Small intestine (tissue), 7 donors: ENCODE measurements around the gene MYOC. TPM values are rescaled to one million over a fixed set of nuclear protein-coding genes. Genes with fewer than 3 reads are reported as not detected.

ENCODE experiments used
- DNase-seq, 2 donors: peaks; one replicate each; pipeline versions ENCODE4 v3.0.0 to v3.0.0-alpha.2; 2013
- FAIRE-seq: peaks from 2 replicates; lab custom pipeline; 2012; peaks lifted over from hg19 to GRCh38; lab: Jason Lieb, UNC
- H3K27ac ChIP-seq, 3 donors: one replicate each; pipeline ENCODE4 v1.5.1; 2013; ENCODE audit warnings: low read length in 2 of 3, mild to moderate bottlenecking in 2 of 3, control low read depth in 1 of 3, inconsistent platforms in 1 of 3, low read depth in 1 of 3, moderate library complexity in 1 of 3
- H3K27me3 ChIP-seq, 3 donors: one replicate each; pipeline ENCODE4 v1.6.1; 2013; ENCODE audit warnings: low read length in 3 of 3, inconsistent platforms in 1 of 3; ENCODE audit not compliant: control insufficient read depth in 3 of 3, insufficient read depth in 3 of 3
- H3K36me3 ChIP-seq, 3 donors: one replicate each; pipeline ENCODE4 v1.6.1; 2013; ENCODE audit warnings: low read length in 3 of 3, inconsistent platforms in 1 of 3, low read depth in 1 of 3, mild to moderate bottlenecking in 1 of 3, moderate library complexity in 1 of 3; ENCODE audit not compliant: control insufficient read depth in 3 of 3, insufficient read depth in 2 of 3
- H3K4me1 ChIP-seq, 3 donors: one replicate each; pipeline ENCODE4 v1.6.1; 2013; ENCODE audit warnings: low read length in 2 of 3, inconsistent platforms in 1 of 3, low read depth in 1 of 3, mild to moderate bottlenecking in 1 of 3, moderate library complexity in 1 of 3; ENCODE audit not compliant: control insufficient read depth in 3 of 3, insufficient read depth in 2 of 3
- H3K4me3 ChIP-seq, 3 donors: one replicate each; pipeline ENCODE4 v1.5.1; 2013; ENCODE audit warnings: low read length in 3 of 3, control low read depth in 1 of 3, inconsistent platforms in 1 of 3, low read depth in 1 of 3, mild to moderate bottlenecking in 1 of 3, moderate library complexity in 1 of 3
- H3K9me3 ChIP-seq, 2 donors: one replicate each; pipeline ENCODE4 v1.6.1; 2013; ENCODE audit warnings: low read depth in 1 of 2, low read length in 1 of 2; ENCODE audit not compliant: control insufficient read depth in 2 of 2, insufficient read depth in 1 of 2
- WGBS, 3 donors: extraction: QIAGEN DNeasy Blood & Tissue Kit; methylation state at CpG; one replicate each; pipeline ENCODE4 v1.1.7; 2013; 5-methylcytosine and 5-hydroxymethylcytosine counted together
- polyA plus RNA-seq, 4 donors: library from polyadenylated mRNA; stranded (reverse) in 3 of 4; unstranded in 1 of 4; fragments of 200-250 nt in 3 of 4; fragments of 120-200 nt in 1 of 4; gene quantifications; one replicate each; pipeline versions ENCODE4 v1.2.1 to v1.2.3, GENCODE V29; 2013
- donor health status: healthy with polysubstance abuse.
- donor health status: control.
- donor health status: control.
- donor health status: Bipolar disorder and iron deficiency.
- donor health status: healthy.

Gene MYOC
- polyA plus RNA-seq, 4 donors, result 0.04 to 2.0 TPM; not detected in 2

GRCh38 chr1:171588230-171588629, 64.3 kb downstream of the MYOC start:
- 88 to 94% (median 91%) methylated on average over 2 of the region's 2 CpGs for WGBS, 3 donors
- H3K9me3 ChIP-seq, result no peaks in the 10 kb centered on the region
- H3K36me3 ChIP-seq, result peaks cover 19 to 33% (median 31%) of the 10 kb centered on the region in 3 donors
- H3K27ac ChIP-seq, result no peak overlapping the region
- FAIRE-seq (no peak), DNase-seq (no peak)
- no peaks in the 10 kb centered on the region for H3K4me1 ChIP-seq
- H3K27me3 ChIP-seq, result no peaks in the 10 kb centered on the region
- no peak overlapping the region for H3K4me3 ChIP-seq

- Histone ChIP-seq H3K9me3 (no peaks in the 10 kb centered on the region), H3K4me1 (no peaks in the 10 kb centered on the region), H3K27ac (no peak overlapping the region), H3K4me3 (no peak overlapping the region), H3K27me3 (no peaks in the 10 kb centered on the region), H3K36me3 (peaks cover 15 to 31% (median 28%) of the 10 kb centered on the region in 3 donors)
- DNase-seq, result no peak
- 94 to 98% (median 97%) methylated on average over 8 to 9 of the region's 9 CpGs for WGBS, 3 donors
- no peak for FAIRE-seq
Measured at GRCh38 chr1:171585715-171586114, 66.8 kb downstream of the MYOC start.

Other genes starting within 250 kb of the MYOC start
- gene PRRC2C, start 167.2 kb downstream of the MYOC start, polyA plus RNA-seq, result 100 to 1,000 TPM in 3 of 4 donors, 10 to 100 TPM in 1; 37.4 to 221 (median 112) TPM
- gene MYOCOS, start 30.4 kb downstream of the MYOC start, polyA plus RNA-seq, result not detected
- gene VAMP4, start 89.4 kb upstream of the MYOC start, polyA plus RNA-seq, result 1 to 10 TPM; 5.2 to 9.7 (median 8.1) TPM
- gene METTL13, start 129.0 kb upstream of the MYOC start, polyA plus RNA-seq, result 10 to 100 TPM; 15.7 to 31.2 (median 20.5) TPM
- 1 to 10 TPM in 1 of 4 donors, under 1 TPM in 2, not detected in 1; 0.67 to 1.2 (median 0.99) TPM for gene DNM3, start 188.8 kb upstream of the MYOC start, polyA plus RNA-seq